Stimulated activated naive CD4-positive, alpha-beta T cell treated with Interleukin-2 at 50 U/mL for 16 hours (primary cell): ENCODE data around the gene HOXA7.

Experiments
- DNase-seq: peaks from one replicate; lab custom pipeline; 2025; lab: John Stamatoyannopoulos, UW

The HOXA7 gene

GRCh38 chr7:27156508-27156898 lies at the start of gene HOXA7:
HOXA7 (minus strand) TSS chr7:27156675; CDS start chr7:27156545, 130 bp downstream.
- DNase-seq: no peak

DNA sequence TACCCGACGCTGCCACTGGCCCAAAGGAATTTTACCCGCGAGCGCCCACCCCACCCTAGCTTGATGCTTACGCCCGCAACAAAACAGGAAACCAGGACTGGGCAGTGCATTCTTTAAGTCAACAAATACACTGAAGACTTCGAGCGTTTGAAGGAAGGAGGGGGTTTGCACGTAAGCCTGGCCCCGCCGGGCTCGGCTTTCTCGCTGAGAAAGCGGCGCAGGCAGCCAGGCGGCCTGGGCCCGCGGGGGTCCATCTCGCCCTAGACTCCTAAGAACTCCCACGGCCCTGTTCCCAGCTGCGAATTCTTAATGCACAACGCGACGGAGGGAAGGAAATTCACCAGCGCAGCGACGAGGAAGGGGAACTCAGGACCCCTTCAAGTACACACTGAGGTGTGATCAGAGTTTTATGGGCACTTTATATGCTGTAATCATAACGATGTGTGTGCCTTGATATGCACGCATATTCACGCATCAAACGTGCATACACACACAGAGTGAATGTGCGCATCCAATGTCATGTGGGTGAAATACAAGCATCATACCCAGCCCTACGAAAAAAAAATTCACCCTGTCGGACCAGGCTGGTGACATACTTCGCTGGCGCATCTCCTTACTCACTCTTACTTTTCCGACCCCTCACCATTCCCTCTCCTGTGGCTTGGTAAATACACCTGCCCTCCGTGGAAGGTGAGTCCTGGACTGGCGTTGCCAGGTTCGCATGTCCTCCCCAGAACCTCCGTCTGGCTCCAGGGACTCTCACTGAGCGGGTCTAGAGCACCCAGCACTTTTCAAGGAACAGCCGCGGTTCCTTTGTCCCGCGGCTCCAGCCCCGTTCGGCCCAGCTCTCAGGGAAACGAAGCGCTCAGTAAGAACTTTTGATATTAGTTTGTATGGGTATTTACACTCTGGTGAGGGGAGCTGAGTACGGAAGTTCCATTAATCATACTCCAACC lies 49.1 kb upstream of the HOXA7 start:
- DNase-seq: no peak

DNA sequence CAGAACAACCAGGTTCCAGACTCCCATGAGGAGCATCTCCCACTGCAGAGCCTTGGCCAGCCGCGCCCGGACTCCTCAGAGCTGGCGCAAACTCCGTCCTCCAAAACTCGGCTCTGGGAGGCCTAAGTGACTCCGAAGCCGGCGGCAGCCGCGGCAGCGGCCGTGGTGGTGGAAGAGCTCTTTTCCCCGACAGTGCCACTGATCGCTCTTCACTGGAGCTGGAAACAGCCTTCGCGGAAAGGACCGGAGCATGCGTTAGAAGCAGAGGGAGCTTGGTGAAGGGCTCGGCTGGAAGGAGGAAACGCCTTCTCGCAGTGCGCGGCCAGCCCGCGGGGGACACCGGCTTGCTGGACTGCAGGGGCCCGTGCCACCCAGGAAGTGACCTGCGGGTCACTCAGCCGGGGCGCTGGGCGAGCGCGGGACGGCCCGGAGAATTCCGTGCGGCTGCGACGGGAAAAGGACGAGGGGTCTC lies 48.4 kb upstream of the HOXA7 start:
- no peak for DNase-seq

DNA sequence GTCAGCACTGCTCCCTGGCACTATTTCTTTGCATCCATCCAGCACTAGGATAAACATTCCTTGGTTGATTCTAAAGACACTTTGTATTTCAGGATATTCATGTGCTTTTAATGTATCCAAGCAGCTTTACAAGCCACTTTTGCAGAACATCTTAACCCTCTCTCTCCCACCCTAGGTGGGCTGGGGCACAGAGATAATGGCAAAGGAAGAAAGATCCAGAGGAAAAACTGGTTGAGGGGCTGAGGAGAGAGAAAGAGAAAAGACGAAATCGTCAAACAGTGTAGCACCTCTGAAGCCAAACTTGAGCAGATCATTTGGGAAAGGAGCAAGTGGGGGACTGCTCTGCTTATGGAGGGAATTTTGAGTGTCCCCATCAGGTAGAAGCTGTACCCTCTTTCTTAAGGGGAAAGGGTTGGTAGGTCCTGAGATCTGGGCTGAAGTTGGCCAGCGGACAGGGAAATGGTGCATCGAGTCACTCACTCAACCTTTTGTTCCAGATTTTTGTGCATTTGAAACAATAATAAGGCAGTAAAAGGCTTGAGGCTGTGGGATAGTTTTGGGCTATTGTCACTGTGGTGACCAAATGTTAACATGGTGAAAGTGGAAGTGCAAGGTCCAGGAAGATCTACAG lies 47.6 kb upstream of the HOXA7 start:
- DNase-seq: no peak

- no peak for DNase-seq
Measured at GRCh38 chr7:27203365-27203953, 47.0 kb upstream of the HOXA7 start.

GRCh38 chr7:27202862-27203134 lies 46.3 kb upstream of the HOXA7 start:
- DNase-seq: no peak

GRCh38 chr7:27202018-27202861 lies 45.8 kb upstream of the HOXA7 start:
- DNase-seq: no peak

GRCh38 chr7:27201580-27202017 lies 45.1 kb upstream of the HOXA7 start:
- DNase-seq: no peak

- DNase-seq: no peak
Measured at GRCh38 chr7:27200761-27201579, 44.5 kb upstream of the HOXA7 start.

DNA sequence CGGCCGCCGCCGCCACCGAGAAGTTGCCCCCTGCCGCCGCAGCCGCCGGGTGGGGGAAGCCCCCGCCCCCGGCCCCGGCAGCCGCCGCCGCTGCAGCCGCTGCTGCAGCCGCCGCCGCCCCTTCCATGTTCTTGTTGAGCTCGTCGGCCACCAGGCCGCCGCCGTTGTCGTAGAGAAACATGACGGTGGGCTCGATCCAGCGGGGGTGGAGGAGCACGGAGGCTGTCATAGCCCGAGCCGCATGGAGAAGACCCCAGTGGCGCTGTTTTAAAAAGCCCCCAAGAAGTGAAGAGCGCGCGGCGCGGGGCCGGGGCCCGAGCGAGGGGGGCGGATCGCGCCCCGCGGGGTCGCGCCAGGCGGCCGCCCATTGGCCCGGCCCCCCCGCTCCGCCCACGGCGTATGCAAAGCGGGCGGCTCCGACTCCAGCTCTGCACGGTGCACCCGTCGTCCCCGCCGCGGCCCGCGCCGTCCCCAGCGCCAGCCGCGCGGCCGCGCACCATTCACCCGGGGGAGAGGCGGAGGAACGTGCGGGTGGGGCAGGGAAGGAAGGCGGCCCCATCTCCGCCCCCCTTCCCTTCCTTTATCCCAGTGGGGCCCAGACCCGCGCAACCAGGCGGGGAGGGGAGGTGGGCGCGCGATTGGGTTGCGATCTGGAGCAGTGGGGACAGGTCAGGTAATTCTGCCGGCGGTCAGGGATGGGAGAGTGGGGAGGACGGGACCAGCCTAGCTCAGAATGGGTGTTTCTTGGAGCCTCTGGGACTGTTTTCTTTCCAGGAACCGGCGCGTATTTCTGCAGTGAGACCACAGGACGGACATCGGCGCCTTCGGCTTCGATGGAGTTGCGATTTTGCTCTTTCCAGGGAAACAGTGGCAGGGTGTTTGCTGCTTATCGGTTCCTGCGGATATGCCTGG lies 43.6 kb upstream of the HOXA7 start, which contains the start of gene HOXA13:
Gene HOXA13 (minus strand): TSS at position 243 of the 912 bp plus-strand sequence. CDS start 14 bp downstream, at position 229.
- no peak for DNase-seq

GRCh38 chr7:27198871-27199801 lies 42.7 kb upstream of the HOXA7 start:
- no peak for DNase-seq

DNA sequence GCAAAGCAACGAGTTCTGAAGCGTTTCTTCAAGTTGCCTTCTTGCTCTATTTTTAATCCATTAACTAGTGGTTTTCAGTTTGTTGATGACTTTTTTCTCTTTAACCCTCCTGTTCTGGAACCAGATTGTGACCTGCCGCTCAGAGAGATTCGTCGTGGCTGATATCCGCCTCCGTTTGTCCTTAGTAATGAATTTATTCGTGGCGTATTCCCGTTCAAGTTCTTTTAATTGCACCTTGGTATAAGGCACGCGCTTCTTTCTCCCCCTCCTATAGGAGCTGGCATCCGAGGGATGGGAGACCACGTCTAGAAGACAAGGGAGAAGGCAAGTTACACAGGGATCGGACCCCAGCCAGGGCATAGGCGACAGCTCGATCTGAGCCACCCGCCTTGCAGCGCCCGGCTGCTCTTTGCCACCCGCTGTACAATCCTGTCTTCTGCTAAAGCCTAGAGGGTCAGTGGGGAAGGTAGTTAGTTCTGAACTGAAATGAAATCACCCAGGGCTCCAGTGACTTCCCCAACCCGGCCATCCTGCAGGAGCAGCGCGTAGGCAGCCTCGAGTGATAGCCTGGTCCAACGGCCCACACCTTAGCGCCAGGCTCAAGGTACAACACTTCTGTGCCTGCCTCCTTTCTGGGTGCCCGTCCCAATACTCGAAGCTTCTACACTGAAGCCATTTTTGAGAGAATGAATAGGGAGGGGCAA lies 41.8 kb upstream of the HOXA7 start:
- DNase-seq: no peak

- DNase-seq: no peak
Measured at GRCh38 chr7:27197137-27198042, 40.9 kb upstream of the HOXA7 start.

GRCh38 chr7:27196287-27196767 lies 39.9 kb upstream of the HOXA7 start:
- peak; percentile 78 for DNase-seq

DNA sequence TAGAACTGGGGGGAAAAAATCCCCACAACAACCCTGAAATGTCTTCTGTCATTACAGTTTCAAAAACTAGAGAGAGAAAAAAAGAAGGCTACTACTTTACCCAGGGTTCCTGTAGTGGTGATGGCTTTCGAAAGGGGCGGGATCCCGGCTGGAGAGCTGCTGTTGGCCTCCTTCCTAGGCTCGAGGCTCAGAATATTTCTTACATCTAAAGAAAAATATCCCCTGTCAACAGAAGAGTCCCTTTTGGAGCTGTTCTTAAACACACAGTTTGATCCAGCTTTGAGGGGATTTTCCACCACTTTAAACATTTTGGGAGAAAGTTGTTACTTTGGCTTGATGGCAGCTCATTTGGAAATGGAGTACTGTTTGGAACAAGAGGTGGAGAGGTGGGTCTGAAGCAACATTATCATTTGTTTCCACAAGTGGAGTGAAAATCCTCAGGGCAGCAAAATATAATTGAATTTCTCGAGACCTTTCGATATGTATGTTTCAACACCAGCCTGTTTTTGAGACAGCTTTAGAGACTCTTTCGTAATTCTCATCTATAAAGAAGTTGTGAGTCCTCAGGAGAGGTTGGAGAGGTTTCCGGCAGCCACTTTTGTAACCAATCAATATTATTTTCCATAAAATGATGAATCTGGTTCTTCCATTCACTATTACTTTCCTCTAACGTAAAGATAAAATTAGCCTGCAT lies 38.4 kb upstream of the HOXA7 start:
- DNase-seq: no peak

- no peak for DNase-seq
Measured at GRCh38 chr7:27194002-27194352, 37.5 kb upstream of the HOXA7 start.
